ENCODE data around the gene CDC14A.
"Not testable (repeated sequence)": the region's sequence is repeated elsewhere in the genome, so short reads cannot be mapped to it uniquely, and the experiment has no call there.

Gene CDC14A

GRCh38 chr1:100339735-100340134 is 12.6 kb upstream of the CDC14A start:
- not testable (repeated sequence) for DNase-seq

GRCh38 chr1:100340494-100340893 is 11.8 kb upstream of the CDC14A start:
- DNase-seq, result no peak

- DNase-seq, result no peak
Observed at GRCh38 chr1:100342348-100342747, 10.0 kb upstream of the CDC14A start.

- no peak for DNase-seq
Observed at GRCh38 chr1:100343897-100344296, 8.4 kb upstream of the CDC14A start.

- no peak for DNase-seq
Observed at GRCh38 chr1:100344774-100345173, 7.5 kb upstream of the CDC14A start.

GRCh38 chr1:100346387-100346786 is 5.9 kb upstream of the CDC14A start:
- no peak for DNase-seq

- DNase-seq, result no peak
Observed at GRCh38 chr1:100347009-100347966, 5.0 kb upstream of the CDC14A start.

- DNase-seq, result no peak
Observed at GRCh38 chr1:100348549-100349144, 3.7 kb upstream of the CDC14A start.

GRCh38 chr1:100349246-100349645 is 3.1 kb upstream of the CDC14A start:
- DNase-seq, result no peak

- DNase-seq, result peak; percentile 60
Observed at GRCh38 chr1:100350787-100351094, 1.6 kb upstream of the CDC14A start.

GRCh38 chr1:100351095-100351887 is 1.0 kb upstream of the CDC14A start:
- peak; percentile 96 for DNase-seq

- DNase-seq, result peak; percentile 74
Observed at GRCh38 chr1:100353071-100353801, 930 bp downstream of the CDC14A start.

GRCh38 chr1:100353988-100354387 is 1.7 kb downstream of the CDC14A start:
- DNase-seq, result peak; percentile 18

GRCh38 chr1:100354971-100355394 is 2.7 kb downstream of the CDC14A start:
- DNase-seq, result peak; percentile 56

- DNase-seq, result peak; percentile 22
Observed at GRCh38 chr1:100358210-100358609, 5.9 kb downstream of the CDC14A start.

GRCh38 chr1:100359139-100359538 is 6.8 kb downstream of the CDC14A start:
- DNase-seq, result peak; percentile 76

GRCh38 chr1:100360790-100361510 is 8.6 kb downstream of the CDC14A start:
- DNase-seq, result no peak

GRCh38 chr1:100361511-100362089 is 9.3 kb downstream of the CDC14A start:
- DNase-seq, result peak; percentile 62

- peak; percentile 52 for DNase-seq
Observed at GRCh38 chr1:100362821-100363466, 10.6 kb downstream of the CDC14A start.

GRCh38 chr1:100363831-100364230 is 11.5 kb downstream of the CDC14A start:
- DNase-seq, result no peak

- DNase-seq, result peak; percentile 18
Observed at GRCh38 chr1:100364697-100365096, 12.4 kb downstream of the CDC14A start.
